Liver (tissue), 9 donors: Measurements from ENCODE around the gene PET100. TPM values are rescaled to one million over a fixed set of nuclear protein-coding genes. Genes with fewer than 3 reads are reported as not detected.

ENCODE experiments used
- DNase-seq: peaks from one replicate; pipeline ENCODE4 v3.0.0-alpha.2; 2017; ENCODE audit warnings: low spot score
- H3K27ac ChIP-seq, 2 donors: one replicate each; pipeline ENCODE4 v1.7.0; 2013; ENCODE audit warnings: inconsistent platforms in 2 of 2, low read length in 2 of 2, control low read depth in 1 of 2, low read depth in 1 of 2, mild to moderate bottlenecking in 1 of 2
- H3K27me3 ChIP-seq, 4 donors: one replicate each; pipeline versions ENCODE4 v1.6.1 to v1.7.0; 2013; ENCODE audit warnings: low read length in 3 of 4, inconsistent platforms in 1 of 4, mild to moderate bottlenecking in 1 of 4, moderate library complexity in 1 of 4; ENCODE audit not compliant: control insufficient read depth in 4 of 4, insufficient read depth in 4 of 4
- H3K36me3 ChIP-seq, 4 donors: one replicate each; pipeline versions ENCODE4 v1.6.1 to v1.7.0; 2013; ENCODE audit warnings: low read length in 3 of 4, mild to moderate bottlenecking in 3 of 4, low read depth in 1 of 4, moderate library complexity in 1 of 4; ENCODE audit not compliant: control insufficient read depth in 4 of 4, insufficient read depth in 3 of 4
- H3K4me1 ChIP-seq, 4 donors: one replicate each; pipeline versions ENCODE4 v1.6.1 to v1.7.0; 2013; ENCODE audit warnings: low read length in 3 of 4, mild to moderate bottlenecking in 3 of 4, moderate library complexity in 1 of 4; ENCODE audit not compliant: control insufficient read depth in 4 of 4, insufficient read depth in 4 of 4
- H3K4me3 ChIP-seq, 3 donors: one replicate each; pipeline versions ENCODE4 v1.6.1 to v1.7.0; 2013; ENCODE audit warnings: low read length in 3 of 3, control low read depth in 1 of 3, low read depth in 1 of 3, mild to moderate bottlenecking in 1 of 3
- H3K9ac ChIP-seq, 2 donors: one replicate each; pipeline ENCODE4 v1.7.0; 2013; ENCODE audit warnings: low read length in 2 of 2, mild to moderate bottlenecking in 2 of 2, moderate library complexity in 2 of 2, control low read depth in 1 of 2, low read depth in 1 of 2
- H3K9me3 ChIP-seq, 4 donors: one replicate each; pipeline versions ENCODE4 v1.6.1 to v1.7.0; 2013; ENCODE audit warnings: low read length in 3 of 4; ENCODE audit not compliant: control insufficient read depth in 4 of 4
- ATF3 ChIP-seq: IDR thresholded peaks from 2 replicates; pipeline ENCODE4 v1.6.1; 2016; ENCODE audit warnings: antibody characterized with exemption
- EGR1 ChIP-seq, 2 donors: IDR thresholded peaks; 2 replicates each; pipeline ENCODE4 v1.6.1; 2016 to 2018; ENCODE audit warnings: antibody characterized with exemption in 2 of 2, low read depth in 2 of 2
- FOXA2 ChIP-seq: IDR thresholded peaks from 2 replicates; pipeline ENCODE4 v1.6.1; 2016; ENCODE audit warnings: antibody characterized with exemption
- GABPA ChIP-seq, 2 donors: IDR thresholded peaks in 1 of 2; conservative IDR thresholded peaks in 1 of 2; 2 replicates each; pipeline ENCODE4 v1.6.1; 2016; ENCODE audit warnings: antibody characterized with exemption in 2 of 2, mild to moderate bottlenecking in 1 of 2, moderate library complexity in 1 of 2
- HNF4A ChIP-seq, 2 donors: conservative IDR thresholded peaks; 2 replicates each; pipeline ENCODE4 v1.6.1; 2016; ENCODE audit warnings: antibody characterized with exemption in 2 of 2, mild to moderate bottlenecking in 2 of 2
- HNF4G ChIP-seq: IDR thresholded peaks from 2 replicates; pipeline ENCODE4 v1.6.1; 2016; ENCODE audit warnings: antibody characterized with exemption
- JUND ChIP-seq, 2 donors: IDR thresholded peaks; 2 replicates each; pipeline ENCODE4 v1.6.1; 2016; ENCODE audit warnings: antibody characterized with exemption in 2 of 2
- NR2F2 ChIP-seq: IDR thresholded peaks from 2 replicates; pipeline ENCODE4 v1.6.1; 2016; ENCODE audit warnings: antibody characterized with exemption
- RAD21 ChIP-seq, 2 donors: IDR thresholded peaks; 2 replicates each; pipeline ENCODE4 v1.6.1; 2016; ENCODE audit warnings: antibody characterized with exemption in 2 of 2, mild to moderate bottlenecking in 2 of 2
- REST ChIP-seq: IDR thresholded peaks from 2 replicates; pipeline ENCODE4 v1.6.1; 2016; ENCODE audit warnings: antibody characterized with exemption, mild to moderate bottlenecking
- RXRA ChIP-seq, 2 donors: IDR thresholded peaks; 2 replicates each; pipeline ENCODE4 v1.6.1; 2017 to 2018; ENCODE audit warnings: antibody characterized with exemption in 2 of 2, mild to moderate bottlenecking in 1 of 2
- SP1 ChIP-seq: IDR thresholded peaks from 2 replicates; pipeline ENCODE4 v1.6.1; 2018; ENCODE audit warnings: antibody characterized with exemption, mild to moderate bottlenecking
- TAF1 ChIP-seq: conservative IDR thresholded peaks from 2 replicates; pipeline ENCODE4 v1.6.1; 2016; ENCODE audit warnings: antibody characterized with exemption, mild to moderate bottlenecking
- WGBS: extraction: QIAGEN DNeasy Blood & Tissue Kit; methylation state at CpG from one replicate; pipeline ENCODE4 v1.1.7; 2013; 5-methylcytosine and 5-hydroxymethylcytosine counted together
- polyA plus RNA-seq, 2 donors: library from polyadenylated mRNA; stranded (reverse) in 1 of 2; unstranded in 1 of 2; fragments of 200-250 nt in 1 of 2; fragments of >200 nt in 1 of 2; fragmentation: Nextera tagmentation in 1 of 2; extraction: Ambion mirVana in 1 of 2; gene quantifications; one replicate each; pipeline versions ENCODE4 v1.2.1 to v1.2.3, GENCODE V29; 2013 to 2015
- total RNA-seq, 2 donors: library from RNA; depleted of rRNA; stranded (reverse); fragments of >200 nt; gene quantifications; one replicate each; pipeline ENCODE4 v1.2.3, GENCODE V29; 2014
- TF ChIP-seq, protein P1 (sequence below): IDR thresholded peaks from 2 replicates; pipeline ENCODE4 v1.6.1; 2016; ENCODE audit warnings: antibody characterized with exemption
- TF ChIP-seq, protein P2 (sequence below): fragments of 150-350 bp; IDR thresholded peaks from 2 replicates; pipeline ENCODE4 v1.5.1; 2017; ENCODE audit warnings: improper control_type of control experiment, low read depth, low read length; ENCODE audit not compliant: missing input control
- donor health status: healthy.
- donor health status: healthy.
- donor health status: healthy.
- donor health status: healthy.
- donor health status: healthy.

The PET100 gene
- total and polyA plus RNA-seq, 4 donors = 4.8 to 225 (median 26.7) TPM

DNA sequence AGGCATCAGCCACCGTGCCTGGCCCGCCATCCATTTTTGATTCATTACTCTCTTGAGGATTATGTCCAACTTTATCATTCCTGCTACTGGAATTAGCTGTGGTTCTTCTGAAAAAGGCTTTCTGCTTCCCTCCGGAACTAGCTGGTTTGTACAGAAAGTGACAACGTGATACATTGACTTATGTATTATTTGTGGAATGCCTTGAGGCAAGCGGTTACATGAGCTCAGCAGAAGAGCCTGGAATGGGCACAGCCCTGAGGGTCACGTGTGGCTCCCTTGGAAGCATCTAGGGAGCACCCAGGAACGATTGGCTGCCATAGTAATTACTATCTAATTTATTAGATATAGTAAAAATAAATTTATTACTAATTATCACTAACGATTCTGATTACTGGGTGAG is 24.8 kb downstream of the PET100 start:
- H3K4me1 ChIP-seq = peaks cover 0 to 5% (median 3%) of the 10 kb centered on the region in 4 donors
- WGBS = 85% methylated on average over 8 of the region's 8 CpGs
- H3K36me3 ChIP-seq = no peaks in the 10 kb centered on the region
- TF ChIP-seq REST (no peak), SP1 (no peak), TAF1 (no peak), FOXA2 (no peak), ATF3 (no peak), GABPA (IDR thresholded peaks at IDR 0.05 in 1 of 2, conservative IDR thresholded peaks at IDR 0.05 in 1 of 2) (no peak), EGR1 (IDR thresholded peaks at IDR 0.05; ENCODE audit: low read depth in 2 of 2) (no peak), HNF4A (conservative IDR thresholded peaks at IDR 0.05) (no peak), RAD21 (IDR thresholded peaks at IDR 0.05) (no peak), RXRA (IDR thresholded peaks at IDR 0.05) (no peak), NR2F2 (no peak), JUND (IDR thresholded peaks at IDR 0.05) (no peak)
- TF ChIP-seq, protein P1, sequence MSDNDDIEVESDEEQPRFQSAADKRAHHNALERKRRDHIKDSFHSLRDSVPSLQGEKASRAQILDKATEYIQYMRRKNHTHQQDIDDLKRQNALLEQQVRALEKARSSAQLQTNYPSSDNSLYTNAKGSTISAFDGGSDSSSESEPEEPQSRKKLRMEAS = no peak
- TF ChIP-seq, protein P2, sequence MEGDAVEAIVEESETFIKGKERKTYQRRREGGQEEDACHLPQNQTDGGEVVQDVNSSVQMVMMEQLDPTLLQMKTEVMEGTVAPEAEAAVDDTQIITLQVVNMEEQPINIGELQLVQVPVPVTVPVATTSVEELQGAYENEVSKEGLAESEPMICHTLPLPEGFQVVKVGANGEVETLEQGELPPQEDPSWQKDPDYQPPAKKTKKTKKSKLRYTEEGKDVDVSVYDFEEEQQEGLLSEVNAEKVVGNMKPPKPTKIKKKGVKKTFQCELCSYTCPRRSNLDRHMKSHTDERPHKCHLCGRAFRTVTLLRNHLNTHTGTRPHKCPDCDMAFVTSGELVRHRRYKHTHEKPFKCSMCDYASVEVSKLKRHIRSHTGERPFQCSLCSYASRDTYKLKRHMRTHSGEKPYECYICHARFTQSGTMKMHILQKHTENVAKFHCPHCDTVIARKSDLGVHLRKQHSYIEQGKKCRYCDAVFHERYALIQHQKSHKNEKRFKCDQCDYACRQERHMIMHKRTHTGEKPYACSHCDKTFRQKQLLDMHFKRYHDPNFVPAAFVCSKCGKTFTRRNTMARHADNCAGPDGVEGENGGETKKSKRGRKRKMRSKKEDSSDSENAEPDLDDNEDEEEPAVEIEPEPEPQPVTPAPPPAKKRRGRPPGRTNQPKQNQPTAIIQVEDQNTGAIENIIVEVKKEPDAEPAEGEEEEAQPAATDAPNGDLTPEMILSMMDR = no peak
- no peak overlapping the region for H3K9ac ChIP-seq
- no peaks in the 10 kb centered on the region for H3K27me3 ChIP-seq
- no peaks in the 10 kb centered on the region for H3K9me3 ChIP-seq
- H3K27ac ChIP-seq = no peak overlapping the region
- H3K4me3 ChIP-seq = no peak overlapping the region
- no peak for DNase-seq

GRCh38 chr19:7655581-7655980 is 26.0 kb downstream of the PET100 start:
- Histone ChIP-seq H3K9ac (no peak overlapping the region), H3K4me1 (peaks cover 0 to 5% (median 3%) of the 10 kb centered on the region in 4 donors), H3K36me3 (no peaks in the 10 kb centered on the region), H3K27me3 (no peaks in the 10 kb centered on the region), H3K4me3 (no peak overlapping the region), H3K9me3 (no peaks in the 10 kb centered on the region), H3K27ac (no peak overlapping the region)
- WGBS = 79% methylated on average over 8 of the region's 8 CpGs
- DNase-seq = no peak
- TF ChIP-seq ATF3 (no peak), SP1 (no peak), HNF4G (no peak), HNF4A (conservative IDR thresholded peaks at IDR 0.05) (no peak), EGR1 (IDR thresholded peaks at IDR 0.05; ENCODE audit: low read depth in 2 of 2) (no peak)
